Upper lobe of left lung (tissue), 4 donors: ENCODE measurements around the gene SPOCK1.

Experiments
- CTCF ChIP-seq, 6 experiments: fragments of 450-650 bp in 4 of 6; fragments of 200-600 bp in 2 of 6; sonication (generic) in 2 of 6; IDR thresholded peaks; one replicate each; pipeline ENCODE4 v1.5.1; 2016 to 2019; ENCODE audit warnings: antibody characterized with exemption in 6 of 6
- POLR2A ChIP-seq, 4 donors: fragments of 450-650 bp; IDR thresholded peaks; one replicate each; pipeline ENCODE4 v1.5.1; 2016 to 2017; ENCODE audit warnings: antibody characterized with exemption in 4 of 4, mild to moderate bottlenecking in 2 of 4

GRCh38 chr5:136963504-136963903 lies 535.6 kb downstream of the SPOCK1 start:
- TF ChIP-seq CTCF (IDR thresholded peaks at IDR 0.05) (no peak), POLR2A (IDR thresholded peaks at IDR 0.05) (no peak)
